HG03135 (cell line): ENCODE results near the gene ONECUT3.

Experiments
- ATAC-seq: cut with Tn5 transposase; IDR thresholded peaks from one replicate; pipeline ENCODE4 v1.9.1; 2021; ENCODE audit warnings: mild to moderate bottlenecking, moderate library complexity; ENCODE audit not compliant: unreplicated experiment

Gene ONECUT3

GRCh38 chr19:1739960-1740629, 13.2 kb upstream of the ONECUT3 start:
- ATAC-seq, result no peak

GRCh38 chr19:1742989-1743696, 10.2 kb upstream of the ONECUT3 start:
- no peak for ATAC-seq

- ATAC-seq, result no peak
Measured at GRCh38 chr19:1744133-1744665, 9.1 kb upstream of the ONECUT3 start.

GRCh38 chr19:1744822-1745563, 8.3 kb upstream of the ONECUT3 start:
- ATAC-seq, result no peak

- ATAC-seq, result no peak
Measured at GRCh38 chr19:1745589-1746031, 7.7 kb upstream of the ONECUT3 start.

- no peak for ATAC-seq
Measured at GRCh38 chr19:1746401-1747284, 6.7 kb upstream of the ONECUT3 start.

GRCh38 chr19:1747285-1748114, 5.8 kb upstream of the ONECUT3 start:
- no peak for ATAC-seq

GRCh38 chr19:1748115-1748872, 5.0 kb upstream of the ONECUT3 start:
- ATAC-seq, result no peak

GRCh38 chr19:1748873-1749341, 4.4 kb upstream of the ONECUT3 start:
- no peak for ATAC-seq

- no peak for ATAC-seq
Measured at GRCh38 chr19:1749373-1750342, 3.6 kb upstream of the ONECUT3 start.

- ATAC-seq, result no peak
Measured at GRCh38 chr19:1750343-1751021, 2.8 kb upstream of the ONECUT3 start.

- no peak for ATAC-seq
Measured at GRCh38 chr19:1751367-1752008, 1.8 kb upstream of the ONECUT3 start.

- ATAC-seq, result no peak
Measured at GRCh38 chr19:1752009-1752756, 1.1 kb upstream of the ONECUT3 start.

GRCh38 chr19:1754018-1754635, 821 bp downstream of the ONECUT3 start:
- ATAC-seq, result no peak

- no peak for ATAC-seq
Measured at GRCh38 chr19:1754636-1755466, 1.5 kb downstream of the ONECUT3 start.
